A549 (cell line): ENCODE data around the gene FDPS. TPM values are rescaled to one million over a fixed set of nuclear protein-coding genes. Genes with fewer than 3 reads are reported as not detected.
A peak's percentile ranks its signal among the peaks of the same experiment; 100 is the strongest.

Source experiments
- ATAC-seq, 2 experiments: fragments of 200-7000 bp in 1 of 2; fragments of >200 bp in 1 of 2; cut with Nextera tagmentation in 1 of 2; cut with Tn5 transposase in 1 of 2; 3 replicates each; pipeline versions ENCODE4 v1.8.0 to v1.9.1; 2018 to 2020; ENCODE audit warnings: mild to moderate bottlenecking in 1 of 2, moderate library complexity in 1 of 2
- CTCF ChIA-PET: fragments of 300-600 bp; sonication (Branson Sonifier 250); formaldehyde crosslinking; extraction: SDS; loops from one replicate; lab custom pipeline; 2021; ENCODE audit warnings: antibody characterized with exemption, inconsistent platforms; lab: Yijun Ruan, JAX
- POLR2A ChIA-PET: fragments of 350-600 bp; formaldehyde crosslinking; extraction: SDS; loops from one replicate; lab custom pipeline; 2021; ENCODE audit warnings: antibody characterized with exemption, inconsistent platforms; lab: Yijun Ruan, JAX
- DNase-seq, 2 experiments: peaks; one replicate each; pipeline versions ENCODE4 v3.0.0 to v3.0.0-alpha.2; 2011 to 2016; ENCODE audit warnings: low read depth in 1 of 2, low spot score in 1 of 2
- FAIRE-seq: peaks from 2 replicates; lab custom pipeline; 2011; peaks lifted over from hg19 to GRCh38; lab: Jason Lieb, UNC
- H3K27ac ChIP-seq, 2 experiments: fragments of >200 bp; sonication (Bioruptor Twin); formaldehyde crosslinking; 3 replicates each; pipeline ENCODE4 v1.5.1; 2016 to 2017
- H3K4me1 ChIP-seq: fragments of >200 bp; sonication (Bioruptor Twin); formaldehyde crosslinking; 3 replicates; pipeline ENCODE4 v1.6.1; 2016
- H3K4me2 ChIP-seq: fragments of >200 bp; sonication (Bioruptor Twin); formaldehyde crosslinking; 3 replicates; pipeline ENCODE4 v1.6.1; 2016
- H3K4me3 ChIP-seq: fragments of >200 bp; sonication (Bioruptor Twin); formaldehyde crosslinking; 3 replicates; pipeline ENCODE4 v1.5.1; 2016
- H3K9me3 ChIP-seq: fragments of >200 bp; sonication (Bioruptor Twin); formaldehyde crosslinking; 3 replicates; pipeline ENCODE4 v1.6.1; 2016
- BCL3 ChIP-seq: fragments of >200 bp; sonication (Bioruptor Twin); formaldehyde crosslinking; IDR thresholded peaks from 3 replicates; pipeline ENCODE4 v1.6.1; 2016
- CBX2 ChIP-seq: fragments of 200-600 bp; sonication (generic); IDR thresholded peaks from 2 replicates; pipeline ENCODE4 v1.6.1; 2016; ENCODE audit warnings: low read depth, mild to moderate bottlenecking, borderline replicate concordance
- CTCF ChIP-seq: fragments of >200 bp; sonication (Bioruptor Twin); formaldehyde crosslinking; IDR thresholded peaks from 3 replicates; pipeline ENCODE4 v1.5.1; 2016
- HEYL ChIP-seq: fragments of 250-450 bp; sonication (Bioruptor Pico); IDR thresholded peaks from 2 replicates; pipeline ENCODE4 v1.8.0; 2021; ENCODE audit warnings: mild to moderate bottlenecking, moderate library complexity
- JUNB ChIP-seq: fragments of >200 bp; sonication (Bioruptor Twin); formaldehyde crosslinking; IDR thresholded peaks from 2 replicates; pipeline ENCODE4 v1.6.1; 2016
- KDM5A ChIP-seq: fragments of 200-600 bp; sonication (generic); IDR thresholded peaks from 2 replicates; pipeline ENCODE4 v1.6.1; 2016; ENCODE audit warnings: antibody characterized with exemption, mild to moderate bottlenecking
- MAFK ChIP-seq: fragments of 450-650 bp; IDR thresholded peaks from 2 replicates; pipeline ENCODE4 v1.6.1; 2014; ENCODE audit not compliant: partially characterized antibody
- MYC ChIP-seq: IDR thresholded peaks from 2 replicates; pipeline ENCODE4 v1.6.1; 2012; ENCODE audit warnings: mild to moderate bottlenecking, inconsistent platforms, low read length, improper control_type of control experiment, borderline replicate concordance
- NPAS2 ChIP-seq: fragments of 250-450 bp; sonication (Bioruptor Pico); IDR thresholded peaks from 2 replicates; pipeline ENCODE4 v1.8.0; 2022; ENCODE audit warnings: mild to moderate bottlenecking, moderate library complexity, borderline replicate concordance
- POLR2A ChIP-seq: IDR thresholded peaks from 2 replicates; pipeline ENCODE4 v1.6.1; 2012; ENCODE audit warnings: mild to moderate bottlenecking, low read length
- RAD21 ChIP-seq, 2 experiments: fragments of >200 bp in 1 of 2; sonication (Bioruptor Twin) in 1 of 2; formaldehyde crosslinking in 1 of 2; IDR thresholded peaks in 1 of 2; conservative IDR thresholded peaks in 1 of 2; 2 replicates in 1 of 2; 3 replicates in 1 of 2; pipeline ENCODE4 v1.6.1; 2012 to 2018; ENCODE audit warnings: inconsistent platforms in 1 of 2
- SMC3 ChIP-seq: fragments of >200 bp; sonication (Bioruptor Twin); formaldehyde crosslinking; IDR thresholded peaks from 3 replicates; pipeline ENCODE4 v1.6.1; 2018; ENCODE audit warnings: inconsistent platforms
- TP53 ChIP-seq: fragments of 250-450 bp; sonication (Bioruptor Pico); IDR thresholded peaks from 2 replicates; pipeline ENCODE4 v1.5.0; 2021; ENCODE audit warnings: mild to moderate bottlenecking, moderate library complexity
- ZSCAN20 ChIP-seq: fragments of 250-450 bp; sonication (Bioruptor Pico); IDR thresholded peaks from 2 replicates; pipeline ENCODE4 v1.8.0; 2022; ENCODE audit warnings: mild to moderate bottlenecking, moderate library complexity
- WGBS: methylation state at CpG from one replicate; pipeline ENCODE4 v1.1.6; 2017; ENCODE audit errors: missing lambda C conversion rate; 5-methylcytosine and 5-hydroxymethylcytosine counted together
- polyA plus RNA-seq, 4 experiments: library from polyadenylated mRNA; depleted of rRNA in 3 of 4; stranded (reverse); fragments of >200 nt; fragmentation: RNase III in 1 of 4; extraction: RNeasy Plus Mini Kit Qiagen cat#74134 plus additional on column Dnase treatment in 1 of 4; gene quantifications; 2 replicates in 3 of 4; 3 replicates in 1 of 4; pipeline ENCODE4 v1.2.3, GENCODE V29; 2011 to 2017
- TF ChIP-seq, protein P1 (sequence below): IDR thresholded peaks from 2 replicates; pipeline ENCODE4 v1.6.1; 2012
- TF ChIP-seq, protein P2 (sequence below): IDR thresholded peaks from 2 replicates; pipeline ENCODE4 v1.6.1; 2012
- TF ChIP-seq, protein P3 (sequence below): fragments of 200-600 bp; sonication (generic); IDR thresholded peaks from 2 replicates; pipeline ENCODE4 v1.6.1; 2016; ENCODE audit warnings: antibody characterized with exemption, mild to moderate bottlenecking, moderate library complexity

FDPS gene
- polyA plus RNA-seq, 2 of the 4 experiments (the other 2 are of a cell fraction): 148 to 228 TPM

- Histone ChIP-seq H3K9me3 (no peaks in the 10 kb centered on the region), H3K4me3 (peak overlapping the region; percentile 71), H3K4me1 (peaks cover 20% of the 10 kb centered on the region), H3K4me2 (peak overlapping the region; percentile 80), H3K27ac (peak overlapping the region in 1 of 2 experiments; percentile 98; a peak in 4 of 6 replicates)
- POLR2A ChIA-PET: interaction anchor here (0.6 to 2.3 kb wide), 3 partner anchors 49 to 1375 kb away, joined by 3 to 7 read pairs (median 4); partner anchors contain the start of genes CLK2 and DENND4B
- TF ChIP-seq JUNB (no peak), BCL3 (no peak)
- TF ChIP-seq, protein P1, sequence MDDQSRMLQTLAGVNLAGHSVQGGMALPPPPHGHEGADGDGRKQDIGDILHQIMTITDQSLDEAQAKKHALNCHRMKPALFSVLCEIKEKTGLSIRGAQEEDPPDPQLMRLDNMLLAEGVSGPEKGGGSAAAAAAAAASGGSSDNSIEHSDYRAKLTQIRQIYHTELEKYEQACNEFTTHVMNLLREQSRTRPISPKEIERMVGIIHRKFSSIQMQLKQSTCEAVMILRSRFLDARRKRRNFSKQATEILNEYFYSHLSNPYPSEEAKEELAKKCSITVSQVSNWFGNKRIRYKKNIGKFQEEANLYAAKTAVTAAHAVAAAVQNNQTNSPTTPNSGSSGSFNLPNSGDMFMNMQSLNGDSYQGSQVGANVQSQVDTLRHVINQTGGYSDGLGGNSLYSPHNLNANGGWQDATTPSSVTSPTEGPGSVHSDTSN: peak; percentile 20; the same call in 1 of the 2 replicates
- CTCF ChIA-PET: interaction anchor here (0.6 to 7.7 kb wide), 17 partner anchors 9 to 403 kb away, joined by 3 to 149 read pairs (median 5); partner anchors contain the start of genes FDPS, PKLR and SCAMP3
- no peak for DNase-seq
- ATAC-seq: no peak
- no peak for FAIRE-seq
- WGBS: 73% methylated on average over 23 of the region's 27 CpGs
These were observed 13.2 kb downstream of the FDPS start for GRCh38 chr1:155321639-155322503.

GRCh38 chr1:155322571-155322952 lies 13.9 kb downstream of the FDPS start:
- peak in 1 of 2 experiments; percentile 41 for DNase-seq
- TF ChIP-seq CBX2: no peak
- no peak for TF ChIP-seq RAD21 (conservative IDR thresholded peaks at IDR 0.05 in 1 of 2, IDR thresholded peaks at IDR 0.05 in 1 of 2)
- no peak for TF ChIP-seq MYC
- no peak for TF ChIP-seq ZSCAN20 (CRISPR knock-in tag)
- TF ChIP-seq HEYL: no peak
- TF ChIP-seq NPAS2 (CRISPR knock-in tag): no peak
- TF ChIP-seq MAFK: no peak
- H3K4me1 ChIP-seq: peaks cover 20% of the 10 kb centered on the region
- peak overlapping the region; percentile 80 for H3K4me2 ChIP-seq
- H3K4me3 ChIP-seq: peak overlapping the region; percentile 71
- FAIRE-seq: no peak
- ATAC-seq: no peak
- CTCF ChIA-PET: interaction anchor here (0.6 to 7.7 kb wide), 17 partner anchors 9 to 403 kb away, joined by 3 to 149 read pairs (median 5); partner anchors contain the start of genes FDPS, PKLR and SCAMP3
- POLR2A ChIA-PET: interaction anchor here (1.4 to 2.3 kb wide), 2 partner anchors 50 to 78 kb away, joined by 4 to 7 read pairs; partner anchors contain the start of gene CLK2
- WGBS: 11% methylated on average over 26 of the region's 28 CpGs
- peak overlapping the region; percentile 94 to 98 for H3K27ac ChIP-seq
- no peaks in the 10 kb centered on the region for H3K9me3 ChIP-seq

DNA sequence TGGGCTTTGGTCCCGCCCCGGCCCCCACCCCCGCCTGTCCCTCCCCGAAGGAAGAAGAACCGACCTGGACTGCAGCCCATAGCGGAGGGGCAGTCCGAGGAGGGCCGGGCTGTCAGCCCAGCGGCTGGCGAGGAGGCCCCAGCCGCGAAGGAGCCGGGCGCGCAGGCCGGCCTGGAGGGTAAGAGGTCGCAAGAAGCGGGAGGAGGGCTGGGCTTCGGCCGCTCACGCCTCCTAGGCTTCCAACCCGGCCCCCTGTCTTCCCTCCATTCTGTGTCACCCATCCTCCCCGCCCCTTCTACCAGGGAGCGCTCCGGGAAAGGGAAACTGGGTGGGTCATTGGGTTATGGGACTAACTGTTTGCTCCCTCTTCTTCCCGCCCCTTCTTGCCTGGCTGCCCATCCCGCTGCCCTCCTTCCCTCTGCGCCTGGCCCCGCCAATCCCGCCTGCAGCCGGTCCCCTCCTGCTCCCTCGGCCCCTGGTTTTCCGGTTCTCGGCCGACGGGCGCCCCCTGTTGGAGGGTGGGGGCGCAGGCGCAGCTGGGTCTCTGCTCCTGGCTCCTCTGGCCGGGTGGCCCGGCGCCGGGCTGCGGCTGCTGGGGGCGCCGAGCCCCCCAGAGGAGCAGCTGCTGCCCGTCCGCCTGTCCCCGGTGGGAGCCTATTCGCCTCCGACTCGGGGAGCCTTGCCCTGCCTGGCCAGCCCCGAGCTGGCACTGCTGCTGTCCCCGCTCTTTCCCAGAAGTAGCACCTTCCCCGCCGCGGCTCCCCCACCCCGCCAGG lies 14.5 kb downstream of the FDPS start:
- Histone ChIP-seq H3K4me2 (peak overlapping the region; percentile 80), H3K9me3 (no peaks in the 10 kb centered on the region), H3K4me1 (peaks cover 20% of the 10 kb centered on the region), H3K4me3 (peak overlapping the region; percentile 71), H3K27ac (peak overlapping the region; percentile 94 to 98)
- peak; percentile 93 to 95 for DNase-seq
- POLR2A ChIA-PET: interaction anchor here (0.7 to 2.3 kb wide), 11 partner anchors 15 to 325 kb away, joined by 3 to 14 read pairs (median 5); partner anchors contain the start of genes ASH1L, CLK2, ENTREP3 and HCN3
- CTCF ChIA-PET: interaction anchor here (0.6 to 7.7 kb wide), 32 partner anchors 11 to 335 kb away, joined by 3 to 149 read pairs (median 5); partner anchors contain the start of genes CLK2, ENTREP3, FDPS and KRTCAP2
- WGBS: 0% methylated on average over 20 of the region's 58 CpGs
- ATAC-seq: peak; percentile 51 to 69
- FAIRE-seq: no peak
- TF ChIP-seq, protein P2, sequence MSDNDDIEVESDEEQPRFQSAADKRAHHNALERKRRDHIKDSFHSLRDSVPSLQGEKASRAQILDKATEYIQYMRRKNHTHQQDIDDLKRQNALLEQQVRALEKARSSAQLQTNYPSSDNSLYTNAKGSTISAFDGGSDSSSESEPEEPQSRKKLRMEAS: peak; percentile 50; the same call in 1 of the 2 replicates
- 0 out of 2 replicates have a peak, but pooled peaks have one; percentile 20 for TF ChIP-seq TP53 (CRISPR knock-in tag)
- peak; percentile 95 for TF ChIP-seq CTCF
- TF ChIP-seq KDM5A: peak; percentile 71
- TF ChIP-seq NPAS2 (CRISPR knock-in tag): no peak
- TF ChIP-seq SMC3: peak; percentile 69
- TF ChIP-seq POLR2A: peak; percentile 30; the same call in 1 of the 2 replicates
- TF ChIP-seq, protein P3, sequence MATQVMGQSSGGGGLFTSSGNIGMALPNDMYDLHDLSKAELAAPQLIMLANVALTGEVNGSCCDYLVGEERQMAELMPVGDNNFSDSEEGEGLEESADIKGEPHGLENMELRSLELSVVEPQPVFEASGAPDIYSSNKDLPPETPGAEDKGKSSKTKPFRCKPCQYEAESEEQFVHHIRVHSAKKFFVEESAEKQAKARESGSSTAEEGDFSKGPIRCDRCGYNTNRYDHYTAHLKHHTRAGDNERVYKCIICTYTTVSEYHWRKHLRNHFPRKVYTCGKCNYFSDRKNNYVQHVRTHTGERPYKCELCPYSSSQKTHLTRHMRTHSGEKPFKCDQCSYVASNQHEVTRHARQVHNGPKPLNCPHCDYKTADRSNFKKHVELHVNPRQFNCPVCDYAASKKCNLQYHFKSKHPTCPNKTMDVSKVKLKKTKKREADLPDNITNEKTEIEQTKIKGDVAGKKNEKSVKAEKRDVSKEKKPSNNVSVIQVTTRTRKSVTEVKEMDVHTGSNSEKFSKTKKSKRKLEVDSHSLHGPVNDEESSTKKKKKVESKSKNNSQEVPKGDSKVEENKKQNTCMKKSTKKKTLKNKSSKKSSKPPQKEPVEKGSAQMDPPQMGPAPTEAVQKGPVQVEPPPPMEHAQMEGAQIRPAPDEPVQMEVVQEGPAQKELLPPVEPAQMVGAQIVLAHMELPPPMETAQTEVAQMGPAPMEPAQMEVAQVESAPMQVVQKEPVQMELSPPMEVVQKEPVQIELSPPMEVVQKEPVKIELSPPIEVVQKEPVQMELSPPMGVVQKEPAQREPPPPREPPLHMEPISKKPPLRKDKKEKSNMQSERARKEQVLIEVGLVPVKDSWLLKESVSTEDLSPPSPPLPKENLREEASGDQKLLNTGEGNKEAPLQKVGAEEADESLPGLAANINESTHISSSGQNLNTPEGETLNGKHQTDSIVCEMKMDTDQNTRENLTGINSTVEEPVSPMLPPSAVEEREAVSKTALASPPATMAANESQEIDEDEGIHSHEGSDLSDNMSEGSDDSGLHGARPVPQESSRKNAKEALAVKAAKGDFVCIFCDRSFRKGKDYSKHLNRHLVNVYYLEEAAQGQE: no peak
- TF ChIP-seq BCL3: no peak
